ENCODE data around the gene EEFSEC.

EEFSEC gene

DNA sequence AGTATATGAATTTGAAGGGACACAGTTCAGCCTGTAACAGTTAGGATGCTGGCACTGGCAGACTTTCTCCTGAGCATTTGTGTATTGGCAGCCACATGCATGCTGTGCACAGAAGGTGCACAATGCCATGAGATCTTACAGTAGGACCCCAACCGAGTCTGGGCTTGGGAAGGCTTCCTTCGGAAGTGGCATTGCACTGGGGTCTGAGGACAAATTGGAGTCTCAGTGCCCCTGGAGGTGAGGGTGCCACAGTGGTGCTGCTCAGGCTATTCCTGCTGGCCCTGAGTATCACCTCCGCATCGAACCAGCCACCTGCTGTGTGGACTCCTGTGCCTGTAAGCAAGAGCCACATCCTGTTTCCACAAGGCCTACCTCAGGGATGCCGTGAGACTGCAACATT lies 213.9 kb downstream of the EEFSEC start:
- TF ChIP-seq POLR2AphosphoS5 (IDR thresholded peaks at IDR 0.05; ENCODE audit: low read depth, low read length) (no peak), TAF1 (IDR thresholded peaks at IDR 0.05; ENCODE audit: borderline replicate concordance, low read depth, low read length) (no peak), POLR2A (IDR thresholded peaks at IDR 0.05; ENCODE audit: low read depth, low read length) (no peak)
- no peak for DNase-seq (ENCODE audit: insufficient read length)
- FAIRE-seq: no peak

DNA sequence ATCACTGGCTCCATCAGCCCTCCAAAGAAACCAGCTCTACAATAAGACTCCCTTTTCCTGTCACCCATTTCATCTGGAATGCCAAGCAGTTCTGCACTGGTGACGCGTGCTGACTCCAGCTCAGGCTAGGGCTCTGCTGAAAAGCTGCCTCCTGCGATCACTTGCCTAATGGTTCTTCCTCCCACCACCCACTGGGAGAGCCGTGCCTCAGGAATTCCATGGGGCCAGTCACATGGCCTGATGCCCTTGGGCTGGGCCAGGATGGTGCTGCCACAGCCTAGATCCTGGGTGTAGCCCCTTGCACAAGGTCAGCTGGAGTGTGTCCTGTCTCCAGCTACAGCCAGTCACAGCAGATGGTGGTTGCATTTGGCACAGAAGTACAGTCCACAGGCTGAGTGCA lies 214.5 kb downstream of the EEFSEC start:
- DNase-seq (ENCODE audit: insufficient read length) (no peak), FAIRE-seq (no peak)
- TF ChIP-seq TAF1 (IDR thresholded peaks at IDR 0.05; ENCODE audit: borderline replicate concordance, low read depth, low read length): no peak
- TF ChIP-seq POLR2AphosphoS5 (IDR thresholded peaks at IDR 0.05; ENCODE audit: low read depth, low read length): no peak
- TF ChIP-seq POLR2A (IDR thresholded peaks at IDR 0.05; ENCODE audit: low read depth, low read length): no peak

DNA sequence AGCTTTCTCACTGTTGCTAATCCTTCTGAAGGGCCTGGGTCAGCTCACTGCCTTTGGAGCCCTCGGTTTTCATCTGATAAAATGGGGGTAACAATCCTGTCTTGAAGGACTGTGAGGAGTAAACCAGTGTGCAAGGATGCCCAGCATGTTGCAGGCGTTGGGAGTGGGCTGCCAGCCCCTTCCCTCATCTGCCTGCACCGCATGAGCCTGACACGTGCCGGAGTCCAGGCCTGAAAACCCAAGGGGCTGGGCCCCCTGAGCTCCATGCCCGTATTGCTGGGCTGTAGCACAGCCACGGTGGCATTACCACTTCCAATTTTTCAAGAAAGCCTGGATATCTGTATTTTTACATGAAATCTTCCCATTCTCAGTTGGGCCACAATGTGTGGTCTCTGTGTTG lies 215.3 kb downstream of the EEFSEC start:
- DNase-seq (ENCODE audit: insufficient read length) (no peak), FAIRE-seq (no peak)
- TF ChIP-seq POLR2AphosphoS5 (IDR thresholded peaks at IDR 0.05; ENCODE audit: low read depth, low read length): no peak
- TF ChIP-seq TAF1 (IDR thresholded peaks at IDR 0.05; ENCODE audit: borderline replicate concordance, low read depth, low read length): no peak
- TF ChIP-seq POLR2A (IDR thresholded peaks at IDR 0.05; ENCODE audit: low read depth, low read length): no peak

DNA sequence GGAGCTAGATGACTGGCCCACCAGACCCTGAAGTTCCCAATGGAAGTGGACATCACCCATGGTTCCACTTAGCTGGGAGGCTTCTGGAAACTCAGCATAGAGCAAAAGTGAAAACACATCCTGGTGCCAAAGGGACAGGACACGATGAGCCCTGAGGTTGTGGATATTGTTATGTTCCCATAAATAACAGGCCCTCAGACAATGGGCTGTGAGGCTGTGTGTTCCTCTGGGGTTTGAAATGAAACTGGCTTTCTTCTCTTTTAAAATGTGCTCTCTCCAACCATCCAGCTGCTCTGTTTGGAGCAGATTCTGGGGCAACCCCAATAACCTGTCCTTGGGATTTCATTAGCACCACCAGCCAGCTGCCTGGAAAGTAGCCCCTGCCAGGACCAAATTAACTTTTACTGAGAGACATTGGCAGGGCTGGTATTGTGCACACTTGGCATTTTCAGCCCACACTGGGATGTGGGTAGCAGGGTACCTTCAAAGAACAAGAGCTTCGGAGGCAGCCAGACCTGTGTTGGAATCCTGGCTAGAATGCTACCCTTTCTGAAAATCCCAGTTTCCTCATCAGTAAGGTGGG lies 215.9 kb downstream of the EEFSEC start:
- DNase-seq (ENCODE audit: insufficient read length) (no peak), FAIRE-seq (no peak)
- no peak for TF ChIP-seq POLR2AphosphoS5 (IDR thresholded peaks at IDR 0.05; ENCODE audit: low read depth, low read length)
- TF ChIP-seq TAF1 (IDR thresholded peaks at IDR 0.05; ENCODE audit: borderline replicate concordance, low read depth, low read length): no peak
- TF ChIP-seq POLR2A (IDR thresholded peaks at IDR 0.05; ENCODE audit: low read depth, low read length): no peak

DNA sequence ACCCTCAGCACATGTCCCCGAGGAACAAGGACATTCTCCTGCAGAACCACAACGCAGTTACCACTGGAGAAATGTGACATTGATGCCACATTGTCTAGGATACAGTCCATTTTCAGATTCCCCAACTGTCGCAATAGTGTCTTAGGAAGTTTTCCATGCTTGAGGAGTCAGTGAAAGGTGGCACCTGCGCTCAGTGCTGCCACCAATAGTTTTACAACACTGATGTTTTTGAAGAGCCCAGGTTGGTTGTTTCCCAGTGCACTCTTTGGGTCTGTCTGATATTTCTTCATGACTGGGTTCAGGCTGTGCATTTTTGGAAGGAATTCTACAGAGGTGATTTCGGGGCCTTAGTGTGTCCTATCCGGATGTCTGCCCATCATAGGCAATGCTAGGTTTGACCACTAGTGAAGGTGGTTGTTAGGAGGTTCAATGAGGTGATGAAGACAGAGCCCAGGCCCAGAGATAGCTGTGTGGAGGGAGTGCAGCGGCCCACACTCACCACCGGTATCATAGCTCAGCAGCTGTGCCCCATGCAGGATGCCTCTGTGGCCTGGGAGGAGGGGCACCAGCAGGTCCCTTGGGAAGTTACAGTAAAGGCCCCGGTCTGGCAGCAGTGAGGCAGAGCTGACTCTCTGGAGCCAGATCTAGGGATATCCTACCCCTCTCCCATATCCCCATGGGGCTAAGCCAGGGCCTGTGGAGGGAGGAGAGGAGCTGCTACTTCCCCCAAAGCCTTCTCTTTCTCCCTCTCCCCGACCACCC lies 216.8 kb downstream of the EEFSEC start:
- no peak for DNase-seq (ENCODE audit: insufficient read length)
- TF ChIP-seq POLR2A (IDR thresholded peaks at IDR 0.05; ENCODE audit: low read depth, low read length) (no peak), TAF1 (IDR thresholded peaks at IDR 0.05; ENCODE audit: borderline replicate concordance, low read depth, low read length) (no peak), POLR2AphosphoS5 (IDR thresholded peaks at IDR 0.05; ENCODE audit: low read depth, low read length) (no peak)
- FAIRE-seq: no peak

DNA sequence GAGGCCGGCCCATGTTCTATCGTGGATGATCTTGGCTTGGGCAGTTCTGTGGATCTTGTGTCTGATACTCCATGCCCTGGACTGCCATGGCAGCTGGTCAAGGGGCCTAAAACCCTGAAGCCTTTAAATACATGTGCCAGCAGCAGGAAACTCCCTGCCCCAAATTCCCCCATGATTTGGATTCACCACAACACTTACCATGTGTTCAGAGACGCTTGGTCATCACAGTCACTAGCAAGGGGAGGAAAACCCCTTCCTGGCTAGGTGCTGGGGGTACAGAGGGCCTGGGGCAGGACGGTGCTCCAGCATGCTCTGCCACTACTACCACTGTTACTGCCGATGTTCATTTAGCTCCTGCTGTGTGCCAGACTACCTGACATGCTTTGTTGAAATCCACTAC lies 219.0 kb downstream of the EEFSEC start:
- TF ChIP-seq POLR2AphosphoS5 (IDR thresholded peaks at IDR 0.05; ENCODE audit: low read depth, low read length): no peak
- no peak for TF ChIP-seq TAF1 (IDR thresholded peaks at IDR 0.05; ENCODE audit: borderline replicate concordance, low read depth, low read length)
- FAIRE-seq (peak; percentile 91), DNase-seq (ENCODE audit: insufficient read length) (no peak)

DNA sequence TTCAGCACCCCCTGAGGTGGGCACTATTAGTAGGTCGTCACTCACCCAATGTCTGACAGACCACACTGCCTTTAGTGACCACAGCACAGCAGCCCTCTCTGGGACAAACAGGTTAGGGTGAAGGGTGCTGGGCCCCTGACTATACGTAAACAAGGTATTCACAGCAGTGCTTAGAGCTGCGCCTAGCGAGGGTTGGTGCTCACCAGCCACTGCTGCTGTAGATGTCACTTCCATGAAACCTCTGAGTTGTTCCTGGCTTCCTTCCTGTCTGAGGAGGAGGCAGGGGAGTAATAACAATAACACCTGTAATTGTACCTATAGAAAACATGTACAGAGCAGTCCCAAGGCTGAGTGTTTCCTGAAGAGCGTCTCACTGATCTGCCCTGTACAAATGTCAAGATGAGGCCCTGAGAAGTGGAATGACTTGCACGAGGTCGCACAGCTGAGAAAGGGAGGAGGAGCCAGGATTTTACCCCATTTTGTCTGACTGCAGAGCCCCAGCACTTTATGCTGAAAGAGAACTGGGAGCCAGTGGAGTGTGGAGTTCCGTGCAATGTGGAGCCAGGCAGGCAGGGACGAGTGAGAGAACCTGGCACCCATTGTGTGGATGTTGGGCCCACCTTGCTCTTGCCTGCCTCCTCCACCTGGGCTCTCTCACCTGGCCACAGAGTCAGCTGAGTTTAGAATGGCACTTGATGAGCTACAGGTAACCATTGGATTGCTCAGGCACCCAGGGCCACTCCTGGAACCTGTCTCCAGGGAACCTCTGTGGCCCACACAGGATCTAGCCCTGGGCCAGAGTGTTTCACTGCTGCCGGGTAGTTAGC lies 219.6 kb downstream of the EEFSEC start:
- no peak for TF ChIP-seq POLR2A (IDR thresholded peaks at IDR 0.05; ENCODE audit: low read depth, low read length)
- TF ChIP-seq POLR2AphosphoS5 (IDR thresholded peaks at IDR 0.05; ENCODE audit: low read depth, low read length): no peak
- no peak for TF ChIP-seq TAF1 (IDR thresholded peaks at IDR 0.05; ENCODE audit: borderline replicate concordance, low read depth, low read length)
- DNase-seq (ENCODE audit: insufficient read length): no peak
- FAIRE-seq: no peak

DNA sequence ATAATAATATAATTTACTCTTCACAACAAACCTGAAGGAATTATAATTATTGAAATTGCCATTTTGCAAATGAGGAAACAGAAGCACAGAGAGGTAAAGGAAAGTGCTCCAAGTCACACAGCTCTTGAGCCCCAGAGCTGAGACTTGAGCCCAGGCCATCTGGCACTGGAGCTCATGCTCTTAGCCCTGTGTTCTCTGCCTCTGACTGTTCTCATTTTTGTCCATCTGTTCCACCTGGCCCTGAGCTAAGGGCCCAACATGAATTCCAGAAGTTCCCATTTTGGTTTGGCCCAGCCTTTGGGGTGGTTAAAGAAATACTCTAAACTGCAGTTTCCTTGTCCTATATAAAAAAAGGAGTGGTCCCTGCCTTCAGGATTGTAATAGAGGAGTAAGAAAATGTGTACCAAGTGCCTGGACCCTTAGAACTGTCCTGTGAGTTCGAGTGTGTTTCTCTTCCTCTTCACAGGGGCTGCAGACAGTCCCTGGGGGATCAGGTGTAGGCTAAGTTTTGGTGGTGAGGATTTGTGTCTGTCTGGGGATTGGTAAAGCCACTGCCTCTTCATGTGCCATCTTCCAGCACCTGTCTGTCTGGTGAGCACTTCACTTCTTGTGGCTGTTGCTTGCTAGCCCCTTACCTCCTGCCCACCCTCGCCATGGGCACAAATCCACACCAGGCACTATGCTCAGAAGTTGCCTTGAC lies 221.6 kb downstream of the EEFSEC start:
- DNase-seq (ENCODE audit: insufficient read length) (no peak), FAIRE-seq (peak; percentile 46)
- TF ChIP-seq POLR2AphosphoS5 (IDR thresholded peaks at IDR 0.05; ENCODE audit: low read depth, low read length) (no peak), TAF1 (IDR thresholded peaks at IDR 0.05; ENCODE audit: borderline replicate concordance, low read depth, low read length) (no peak), POLR2A (IDR thresholded peaks at IDR 0.05; ENCODE audit: low read depth, low read length) (no peak)

DNA sequence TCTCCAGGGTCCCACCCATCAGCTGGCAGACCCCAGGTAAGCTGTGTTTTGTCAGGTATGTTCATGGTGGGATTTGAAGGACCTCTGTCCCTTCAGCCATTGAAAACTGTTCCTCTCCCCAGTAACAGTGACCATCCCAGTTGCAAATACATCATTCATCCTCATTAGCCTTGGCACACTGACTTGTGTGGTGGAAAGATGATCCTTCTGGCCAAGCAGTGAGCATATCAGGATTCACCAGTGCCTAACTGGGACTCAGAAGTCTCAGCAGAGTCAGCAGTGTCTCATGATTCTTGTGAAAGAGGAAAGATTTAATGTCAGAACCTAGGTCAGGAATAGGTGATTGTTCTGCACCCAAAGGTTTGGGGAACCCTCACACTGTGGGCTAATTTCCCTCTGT lies 223.2 kb downstream of the EEFSEC start:
- no peak for DNase-seq (ENCODE audit: insufficient read length)
- no peak for FAIRE-seq
- no peak for TF ChIP-seq POLR2A (IDR thresholded peaks at IDR 0.05; ENCODE audit: low read depth, low read length)
- TF ChIP-seq POLR2AphosphoS5 (IDR thresholded peaks at IDR 0.05; ENCODE audit: low read depth, low read length): no peak
- no peak for TF ChIP-seq TAF1 (IDR thresholded peaks at IDR 0.05; ENCODE audit: borderline replicate concordance, low read depth, low read length)

DNA sequence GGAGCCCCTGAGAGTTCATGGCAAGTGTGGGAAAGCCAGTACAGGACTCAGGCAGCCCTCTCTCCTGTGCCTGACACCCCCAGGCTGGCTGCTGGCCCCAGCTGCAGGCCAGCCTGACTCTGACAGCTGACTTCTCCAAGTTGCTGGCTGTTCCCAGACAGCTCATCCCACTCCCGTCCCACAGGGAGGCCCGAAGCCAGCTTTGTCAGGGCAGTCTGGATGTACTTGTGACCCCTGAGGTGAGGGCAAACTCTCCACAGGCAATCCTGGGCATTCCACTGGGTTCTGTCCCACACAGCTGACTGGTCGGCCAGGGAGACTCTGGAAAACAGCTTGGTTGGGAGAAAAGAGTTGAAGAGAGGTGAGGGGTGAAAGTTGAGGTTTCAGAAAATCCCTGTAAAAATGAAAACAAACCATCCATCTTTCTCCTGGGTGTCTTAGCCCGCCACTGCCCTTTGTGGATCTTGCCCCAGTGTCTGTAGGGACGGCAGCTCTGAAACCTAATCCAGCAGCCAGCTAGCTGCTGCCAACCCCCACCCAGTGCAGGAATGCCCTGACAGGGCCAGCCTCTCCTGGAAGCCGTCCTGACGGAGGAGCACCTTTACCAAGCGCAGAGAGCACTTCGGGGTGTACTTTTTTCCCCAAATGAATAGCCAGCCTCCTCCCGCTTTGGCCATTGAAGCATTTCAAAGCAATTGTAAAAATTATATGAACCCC lies 225.5 kb downstream of the EEFSEC start:
- TF ChIP-seq POLR2A (IDR thresholded peaks at IDR 0.05; ENCODE audit: low read depth, low read length) (no peak), POLR2AphosphoS5 (IDR thresholded peaks at IDR 0.05; ENCODE audit: low read depth, low read length) (no peak), TAF1 (IDR thresholded peaks at IDR 0.05; ENCODE audit: borderline replicate concordance, low read depth, low read length) (no peak)
- DNase-seq (ENCODE audit: insufficient read length): no peak
- FAIRE-seq: no peak

Data from GM12892 (cell line).